HepG2 (cell line): Measurements from ENCODE around the gene KRTAP5-4. TPM values are rescaled to one million over a fixed set of nuclear protein-coding genes. Genes with fewer than 3 reads are reported as not detected.

ENCODE experiments used
- ATAC-seq: fragments of 200-7000 bp; cut with Tn5 transposase; 3 replicates; pipeline ENCODE4 v1.9.1; 2020; ENCODE audit warnings: mild to moderate bottlenecking, moderate library complexity
- BruUV-seq: library from RNA; stranded (reverse); fragments of 400-500 nt; replicated peaks from 2 replicates; lab custom pipeline; 2021; lab: Mats Ljungman, UMichigan
- CTCF ChIA-PET: fragments of 300-600 bp; formaldehyde crosslinking; extraction: SDS; loops from one replicate; lab custom pipeline; 2021; ENCODE audit warnings: low total read pairs, inconsistent platforms, low intra/inter-chr PET ratio; lab: Yijun Ruan, JAX
- POLR2A ChIA-PET: fragments of 350-600 bp; sonication (Branson Sonifier 250); formaldehyde crosslinking; loops from one replicate; lab custom pipeline; 2020; ENCODE audit warnings: antibody characterized with exemption, inconsistent platforms; lab: Yijun Ruan, JAX
- DNase-seq: peaks from one replicate; pipeline ENCODE4 v3.0.0-alpha.2; 2015; ENCODE audit warnings: low spot score
- FAIRE-seq: peaks from 3 replicates; lab custom pipeline; 2011; peaks lifted over from hg19 to GRCh38; lab: Jason Lieb, UNC
- H2AFZ ChIP-seq: one replicate; pipeline ENCODE4 v1.6.1; 2011; ENCODE audit warnings: low read length, inconsistent platforms
- H3K27ac ChIP-seq: fragments of 300-600 bp; 3 replicates; pipeline ENCODE4 v1.8.0; 2011; ENCODE audit warnings: mixed run types, mild to moderate bottlenecking, mixed read lengths, low read length, inconsistent platforms; ENCODE audit not compliant: insufficient read depth; ENCODE audit errors: extremely low read length
- H3K27me3 ChIP-seq, 2 experiments: fragments of 200-600 bp in 1 of 2; 2 replicates in 1 of 2; 3 replicates in 1 of 2; pipeline versions ENCODE4 v1.6.0 to v1.8.0; 2011; ENCODE audit warnings: low read length in 2 of 2, mild to moderate bottlenecking in 2 of 2, moderate library complexity in 2 of 2, inconsistent platforms in 1 of 2; ENCODE audit not compliant: insufficient read depth in 2 of 2, control insufficient read depth in 1 of 2
- H3K36me3 ChIP-seq, 2 experiments: fragments of 200-600 bp in 1 of 2; replicated peaks in 1 of 2; 2 replicates in 1 of 2; 3 replicates in 1 of 2; pipeline versions ENCODE4 v1.5.1 to v1.8.0; 2011; ENCODE audit warnings: low read length in 2 of 2, inconsistent platforms in 1 of 2; ENCODE audit not compliant: insufficient read depth in 2 of 2, control insufficient read depth in 1 of 2
- H3K4me1 ChIP-seq: 2 replicates; pipeline ENCODE4 v1.5.1; 2012; ENCODE audit warnings: low read length, inconsistent platforms; ENCODE audit not compliant: insufficient read depth
- H3K4me2 ChIP-seq: 2 replicates; pipeline ENCODE4 v1.6.0; 2011; ENCODE audit warnings: low read depth, low read length, inconsistent platforms
- H3K4me3 ChIP-seq, 3 experiments: fragments of 200-600 bp in 1 of 3; sonication (generic), shearing (Covaris generic) in 1 of 3; replicated peaks in 1 of 3; 2 replicates each; pipeline ENCODE4 v1.5.1; 2011 to 2016; ENCODE audit warnings: low read length in 3 of 3, inconsistent platforms in 2 of 3, low read depth in 2 of 3, mild to moderate bottlenecking in 2 of 3, control low read depth in 1 of 3, mixed read lengths in 1 of 3; ENCODE audit not compliant: insufficient read depth in 1 of 3
- H3K79me2 ChIP-seq: one replicate; pipeline ENCODE4 v1.6.1; 2011; ENCODE audit warnings: low read length, inconsistent platforms; ENCODE audit not compliant: insufficient read depth
- H3K9ac ChIP-seq: 2 replicates; pipeline ENCODE4 v1.6.0; 2011; ENCODE audit warnings: mild to moderate bottlenecking, low read depth, low read length, inconsistent platforms; ENCODE audit not compliant: insufficient read depth
- H3K9me3 ChIP-seq: 2 replicates; pipeline ENCODE4 v1.5.1; 2012; ENCODE audit warnings: mild to moderate bottlenecking, low read length
- H4K20me1 ChIP-seq: 2 replicates; pipeline ENCODE4 v1.6.0; 2011; ENCODE audit warnings: inconsistent platforms, mild to moderate bottlenecking, low read length, moderate library complexity; ENCODE audit not compliant: insufficient read depth
- ATF2 ChIP-seq: sonication (generic); formaldehyde crosslinking; IDR thresholded peaks from 2 replicates; pipeline ENCODE4 v1.4.0; 2020; ENCODE audit warnings: missing genetic modification reagents
- PRPF4 ChIP-seq: fragments of 200-400 bp; formaldehyde crosslinking; IDR thresholded peaks from 2 replicates; pipeline ENCODE4 v1.6.1; 2016; ENCODE audit warnings: low read length, low read depth; ENCODE audit not compliant: poor library complexity, severe bottlenecking
- RBFOX2 ChIP-seq: fragments of 200-400 bp; formaldehyde crosslinking; IDR thresholded peaks from 2 replicates; pipeline ENCODE4 v1.6.1; 2017; ENCODE audit warnings: low read depth, mild to moderate bottlenecking, low read length
- ZNF629 ChIP-seq: sonication (generic); formaldehyde crosslinking; conservative IDR thresholded peaks from 2 replicates; pipeline ENCODE4 v1.5.0; 2020; ENCODE audit warnings: missing genetic modification reagents
- ZSCAN20 ChIP-seq: sonication (generic); formaldehyde crosslinking; IDR thresholded peaks from 2 replicates; pipeline ENCODE4 v1.4.0; 2020; ENCODE audit warnings: missing genetic modification reagents, mild to moderate bottlenecking, borderline replicate concordance
- WGBS: methylation state at CpG from one replicate; pipeline ENCODE4 v1.1.6; 2017; ENCODE audit warnings: low lambda C conversion rate; 5-methylcytosine and 5-hydroxymethylcytosine counted together
- in situ Hi-C: cut with HindIII; loops from 2 replicates; pipeline ENCODE4 v1.10.0; 2017; ENCODE audit warnings: low pct_unique_long_range_greater_than_20kb; ENCODE audit not compliant: extremely low pct_ligation_motif_present
- intact Hi-C: fragments of 100-400 bp; cut with micrococcal nuclease; formaldehyde crosslinking; loops from one replicate; pipeline ENCODE4 v1.10.0; 2022; ENCODE audit not compliant: unreplicated experiment
- polyA plus RNA-seq, 8 experiments: library from polyadenylated mRNA; depleted of rRNA in 3 of 8; stranded (reverse) in 7 of 8; unstranded in 1 of 8; fragments of >200 nt; fragmentation: Illumina TruSeq in 4 of 8; extraction: Trizol in 4 of 8; gene quantifications; 2 replicates each; pipeline versions ENCODE4 v1.2.1 to v1.2.3, GENCODE V29; 2011 to 2016; ENCODE audit warnings: low read depth in 4 of 8, missing spikeins in 1 of 8, mixed read lengths in 1 of 8; ENCODE audit not compliant: insufficient read depth in 1 of 8
- total RNA-seq, 5 experiments: library from RNA; depleted of rRNA; stranded (reverse); fragments of >200 nt; fragmentation: Illumina TruSeq; extraction: Trizol; gene quantifications; 2 replicates each; pipeline ENCODE4 v1.2.3, GENCODE V29; 2016; ENCODE audit warnings: low read depth in 1 of 5
- TF ChIP-seq, protein P1 (sequence below): sonication (generic); formaldehyde crosslinking; IDR thresholded peaks from 2 replicates; pipeline ENCODE4 v1.4.0; 2020; ENCODE audit warnings: missing genetic modification reagents

Gene KRTAP5-4
- total and polyA plus RNA-seq, 2 of the 13 experiments (the other 11 are each of a cell fraction or from before 2014, with no cell fraction given), result not detected

GRCh38 chr11:1589996-1590395, 31.9 kb downstream of the KRTAP5-4 start:
- no peak for TF ChIP-seq ZSCAN20 (CRISPR knock-in tag)
- no peak for TF ChIP-seq ATF2
- TF ChIP-seq, protein P1, sequence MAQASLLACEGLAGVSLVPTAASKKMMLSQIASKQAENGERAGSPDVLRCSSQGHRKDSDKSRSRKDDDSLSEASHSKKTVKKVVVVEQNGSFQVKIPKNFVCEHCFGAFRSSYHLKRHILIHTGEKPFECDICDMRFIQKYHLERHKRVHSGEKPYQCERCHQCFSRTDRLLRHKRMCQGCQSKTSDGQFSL (CRISPR knock-in tag), result no peak
- TF ChIP-seq RBFOX2, result no peak
- no peak for TF ChIP-seq PRPF4
- no peak for TF ChIP-seq ZNF629
- Histone ChIP-seq H3K9me3 (no peaks in the 10 kb centered on the region), H3K4me3 (no peak overlapping the region), H3K4me1 (0 out of 2 replicates have a peak, but pooled peaks cover 14% of the 10 kb centered on the region), H3K27ac (no peak overlapping the region), H4K20me1 (no peaks in the 10 kb centered on the region), H3K79me2 (no peaks in the 10 kb centered on the region), H3K9ac (no peak overlapping the region), H2AFZ (no peak overlapping the region), H3K4me2 (no peak overlapping the region), H3K36me3 (no peaks in the 10 kb centered on the region), H3K27me3 (peaks cover 0 to 9% of the 10 kb centered on the region in 2 experiments; a peak in 1 of 5 replicates)
- 80% methylated on average over 4 of the region's 6 CpGs for WGBS
- no TSS peak for BruUV-seq
- FAIRE-seq (no peak), DNase-seq (no peak), ATAC-seq (no peak)
- in situ Hi-C loops, result no loop called here
- ChIA-PET CTCF (no interaction called here), POLR2A (no interaction called here)
- intact Hi-C loops, result no loop called here
